LNCAP (cell line): ENCODE results near the gene NKX6-2.

Experiments used
- TF ChIP-seq, protein P1 (sequence below): fragments of 450-650 bp; IDR thresholded peaks from 2 replicates; pipeline ENCODE4 v1.5.1; 2017; ENCODE audit warnings: mild to moderate bottlenecking

Gene NKX6-2

DNA sequence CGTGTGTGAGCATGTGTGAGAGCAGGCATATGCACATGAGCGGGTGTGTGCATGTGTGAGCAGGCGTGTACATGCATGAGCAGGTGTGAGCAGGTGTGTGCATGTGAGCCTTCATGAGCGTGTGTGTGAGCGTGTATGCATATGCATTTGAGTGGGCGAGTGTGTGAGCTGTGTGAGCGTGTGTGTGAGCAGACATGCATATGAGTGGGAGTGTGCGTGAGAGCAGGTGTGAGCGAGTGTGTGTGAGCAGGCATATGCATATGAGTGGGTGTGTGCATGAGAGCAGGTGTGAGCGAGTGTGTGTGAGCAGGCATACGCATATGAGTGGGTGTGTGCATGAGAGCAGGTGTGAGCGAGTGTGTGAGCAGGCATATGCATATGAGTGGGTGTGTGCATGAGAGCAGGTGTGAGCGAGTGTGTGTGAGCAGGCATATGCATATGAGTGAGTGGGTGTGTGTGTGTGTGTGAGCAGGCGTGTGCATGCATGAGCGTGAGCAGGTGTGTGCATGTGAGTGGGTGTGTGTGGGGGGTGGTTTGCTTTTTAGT, 30.7 kb downstream of the NKX6-2 start:
- TF ChIP-seq, protein P1, sequence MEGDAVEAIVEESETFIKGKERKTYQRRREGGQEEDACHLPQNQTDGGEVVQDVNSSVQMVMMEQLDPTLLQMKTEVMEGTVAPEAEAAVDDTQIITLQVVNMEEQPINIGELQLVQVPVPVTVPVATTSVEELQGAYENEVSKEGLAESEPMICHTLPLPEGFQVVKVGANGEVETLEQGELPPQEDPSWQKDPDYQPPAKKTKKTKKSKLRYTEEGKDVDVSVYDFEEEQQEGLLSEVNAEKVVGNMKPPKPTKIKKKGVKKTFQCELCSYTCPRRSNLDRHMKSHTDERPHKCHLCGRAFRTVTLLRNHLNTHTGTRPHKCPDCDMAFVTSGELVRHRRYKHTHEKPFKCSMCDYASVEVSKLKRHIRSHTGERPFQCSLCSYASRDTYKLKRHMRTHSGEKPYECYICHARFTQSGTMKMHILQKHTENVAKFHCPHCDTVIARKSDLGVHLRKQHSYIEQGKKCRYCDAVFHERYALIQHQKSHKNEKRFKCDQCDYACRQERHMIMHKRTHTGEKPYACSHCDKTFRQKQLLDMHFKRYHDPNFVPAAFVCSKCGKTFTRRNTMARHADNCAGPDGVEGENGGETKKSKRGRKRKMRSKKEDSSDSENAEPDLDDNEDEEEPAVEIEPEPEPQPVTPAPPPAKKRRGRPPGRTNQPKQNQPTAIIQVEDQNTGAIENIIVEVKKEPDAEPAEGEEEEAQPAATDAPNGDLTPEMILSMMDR: no peak

- TF ChIP-seq, protein P1: no peak
Measured at GRCh38 chr10:132754071-132754470, 31.9 kb downstream of the NKX6-2 start.

DNA sequence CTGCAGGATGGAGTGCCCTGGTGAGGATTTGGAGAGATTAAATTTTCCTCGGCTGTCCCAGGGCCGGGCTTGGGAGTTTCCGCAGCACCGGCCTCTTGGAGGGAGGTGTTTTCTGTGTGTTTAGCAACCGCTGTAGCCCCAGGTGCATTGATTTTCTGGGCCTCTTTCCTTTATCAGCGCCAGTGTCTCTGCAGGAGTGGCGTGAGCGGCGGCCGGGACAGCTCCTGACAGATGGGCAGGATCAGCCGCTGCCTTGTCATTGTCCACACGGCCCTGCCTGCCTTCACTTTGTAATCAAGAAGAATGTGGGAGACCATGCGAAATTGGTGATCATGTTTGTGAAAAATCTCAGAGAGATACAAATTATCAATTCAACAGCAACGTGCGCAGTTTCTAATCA, 32.4 kb downstream of the NKX6-2 start:
- TF ChIP-seq, protein P1: no peak

DNA sequence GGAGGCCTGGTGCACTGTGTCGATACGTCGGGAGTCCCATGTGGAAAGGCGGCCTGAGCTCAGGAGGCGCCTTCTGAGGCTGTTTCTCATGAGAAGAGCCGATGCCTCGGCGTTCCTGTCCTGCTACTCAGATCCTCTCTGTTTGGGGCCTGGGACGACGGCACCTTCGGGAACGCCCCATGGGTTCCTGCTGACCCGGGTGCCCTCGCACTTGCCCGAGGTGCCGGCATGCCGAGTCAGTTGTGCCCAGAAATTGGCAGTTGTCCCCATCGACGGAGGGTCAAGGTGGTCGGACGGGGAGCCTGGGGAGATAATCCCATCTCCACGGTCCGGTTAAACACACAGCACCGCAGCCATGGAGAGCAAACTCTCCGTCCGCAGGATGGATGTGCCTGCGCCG, 33.0 kb downstream of the NKX6-2 start:
- TF ChIP-seq, protein P1: no peak

GRCh38 chr10:132752378-132752777, 33.6 kb downstream of the NKX6-2 start:
- TF ChIP-seq, protein P1: no peak

GRCh38 chr10:132750936-132751335, 35.0 kb downstream of the NKX6-2 start:
- TF ChIP-seq, protein P1: no peak

GRCh38 chr10:132749371-132749795, 36.6 kb downstream of the NKX6-2 start:
- TF ChIP-seq, protein P1: no peak
